Astrocyte of the cerebellum (primary cell): ENCODE results near the gene FCER2.

Experiments used
- DNase-seq: peaks from one replicate; pipeline ENCODE4 v3.0.0-alpha.2; 2011; ENCODE audit warnings: low read depth
- H3K4me3 ChIP-seq: 2 replicates; pipeline ENCODE4 v1.5.1; 2011; ENCODE audit warnings: mild to moderate bottlenecking, low read depth, low read length, moderate library complexity
- CTCF ChIP-seq: IDR thresholded peaks from 2 replicates; pipeline ENCODE4 v1.5.1; 2012; ENCODE audit warnings: low read length, low read depth, moderate library complexity, mild to moderate bottlenecking; ENCODE audit errors: missing control alignments
- in situ Hi-C: cut with HindIII; loops from 2 replicates; pipeline ENCODE4 v1.10.0; 2017; ENCODE audit warnings: low sequenced_read_pairs

FCER2 gene

GRCh38 chr19:7685546-7686445 lies 16.1 kb downstream of the FCER2 start:
- DNase-seq, result no peak
- H3K4me3 ChIP-seq, result no peak overlapping the region
- TF ChIP-seq CTCF, result no peak
- in situ Hi-C loops, result no loop called here

GRCh38 chr19:7682175-7682855 lies 19.6 kb downstream of the FCER2 start:
- TF ChIP-seq CTCF, result no peak
- DNase-seq, result no peak
- peak overlapping the region; percentile 100 for H3K4me3 ChIP-seq
- in situ Hi-C loops, result no loop called here

- peak overlapping the region; percentile 100 for H3K4me3 ChIP-seq
- TF ChIP-seq CTCF, result peak; percentile 68
- in situ Hi-C loops, result no loop called here
- DNase-seq, result peak; percentile 47
Measured at GRCh38 chr19:7681340-7682174, 20.4 kb downstream of the FCER2 start.

- in situ Hi-C loops, result no loop called here
- DNase-seq, result peak; percentile 34
Measured at GRCh38 chr19:7680606-7681339, 21.2 kb downstream of the FCER2 start, which contains the start of gene TRAPPC5. TSS of gene TRAPPC5 (plus strand) at chr19:7680833. CDS start at chr19:7682254, 1,421 bp downstream.

GRCh38 chr19:7679771-7680605 lies 21.9 kb downstream of the FCER2 start:
- H3K4me3 ChIP-seq, result peak overlapping the region; percentile 100
- TF ChIP-seq CTCF, result no peak
- in situ Hi-C loops, result no loop called here
- no peak for DNase-seq

More at GRCh38 chr19:7680606-7681339, 21.2 kb downstream of the FCER2 start, which contains the start of gene TRAPPC5:
- peak within 1 kb of the TSS; percentile 100 for H3K4me3 ChIP-seq
- TF ChIP-seq CTCF, result peak; percentile 64
